Activated CD8-positive, alpha-beta memory T cell treated with anti-CD3 and anti-CD28 coated beads for 1 hour (primary cell): ENCODE results near the gene CCDC18.
"Not testable (repeated sequence)": the region's sequence is repeated elsewhere in the genome, so short reads cannot be mapped to it uniquely, and the experiment has no call there.

Experiments
- DNase-seq, 2 donors: peaks; one replicate each; pipeline ENCODE4 v3.0.0-alpha.2; 2020; ENCODE audit warnings: low read depth in 1 of 2; ENCODE audit errors: extremely low read depth in 1 of 2

The CCDC18 gene

DNA sequence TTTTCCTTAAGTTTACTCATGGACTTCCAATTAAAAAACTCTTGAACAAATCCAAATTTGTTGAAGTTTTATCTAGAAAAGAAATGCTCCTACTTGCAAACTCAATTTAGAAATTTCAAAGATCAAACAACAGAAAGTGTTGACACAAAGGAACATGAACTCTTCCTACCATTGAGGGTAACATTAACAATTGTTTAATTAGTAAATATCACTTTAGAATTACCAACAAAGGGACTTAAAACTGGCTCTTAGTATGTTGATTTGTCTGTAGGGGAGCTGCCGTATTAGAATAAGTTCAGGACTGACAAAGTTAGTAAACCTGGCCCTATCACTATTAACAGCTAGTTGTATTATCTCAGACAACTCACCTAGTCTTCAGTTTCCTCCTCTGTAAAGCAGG lies 57.9 kb downstream of the CCDC18 start:
- DNase-seq = no peak

DNA sequence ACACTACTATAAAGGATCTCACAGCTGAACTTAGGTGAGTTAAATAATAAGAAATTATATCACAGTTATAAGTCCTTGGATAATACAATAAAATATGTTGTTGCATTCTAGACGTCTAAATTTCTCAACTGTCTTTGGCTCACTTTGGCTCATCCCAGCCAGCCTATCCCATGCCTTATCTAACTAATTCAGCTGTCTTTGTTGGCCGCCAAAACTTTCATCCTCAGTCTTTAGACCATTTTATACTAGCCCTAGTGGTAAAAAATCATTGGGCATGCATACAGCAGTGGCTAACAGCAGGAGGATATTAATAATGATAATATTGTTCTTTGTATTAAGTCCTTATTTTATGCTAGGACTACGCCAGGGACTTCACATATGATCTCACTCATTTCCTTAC lies 59.3 kb downstream of the CCDC18 start:
- DNase-seq = no peak

DNA sequence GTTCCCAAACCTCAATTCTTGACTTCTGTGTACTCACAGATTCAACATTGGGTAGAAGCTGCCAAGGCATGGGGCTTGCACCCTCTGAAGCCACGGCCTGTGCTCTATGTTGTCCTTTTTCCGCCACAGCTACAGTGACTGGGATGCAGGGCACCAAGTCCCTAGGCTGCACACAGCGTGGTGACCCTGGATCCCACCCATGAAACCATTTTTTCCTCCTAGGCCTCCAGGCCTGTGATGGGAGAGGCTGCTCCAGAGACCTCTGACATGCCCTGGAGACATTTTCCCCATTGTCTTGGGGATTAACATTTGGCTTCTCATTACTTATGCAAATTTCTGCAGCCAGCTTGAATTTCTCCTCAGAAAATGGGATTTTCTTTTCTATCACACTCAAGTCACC lies 62.7 kb downstream of the CCDC18 start:
- not testable (repeated sequence) for DNase-seq

DNA sequence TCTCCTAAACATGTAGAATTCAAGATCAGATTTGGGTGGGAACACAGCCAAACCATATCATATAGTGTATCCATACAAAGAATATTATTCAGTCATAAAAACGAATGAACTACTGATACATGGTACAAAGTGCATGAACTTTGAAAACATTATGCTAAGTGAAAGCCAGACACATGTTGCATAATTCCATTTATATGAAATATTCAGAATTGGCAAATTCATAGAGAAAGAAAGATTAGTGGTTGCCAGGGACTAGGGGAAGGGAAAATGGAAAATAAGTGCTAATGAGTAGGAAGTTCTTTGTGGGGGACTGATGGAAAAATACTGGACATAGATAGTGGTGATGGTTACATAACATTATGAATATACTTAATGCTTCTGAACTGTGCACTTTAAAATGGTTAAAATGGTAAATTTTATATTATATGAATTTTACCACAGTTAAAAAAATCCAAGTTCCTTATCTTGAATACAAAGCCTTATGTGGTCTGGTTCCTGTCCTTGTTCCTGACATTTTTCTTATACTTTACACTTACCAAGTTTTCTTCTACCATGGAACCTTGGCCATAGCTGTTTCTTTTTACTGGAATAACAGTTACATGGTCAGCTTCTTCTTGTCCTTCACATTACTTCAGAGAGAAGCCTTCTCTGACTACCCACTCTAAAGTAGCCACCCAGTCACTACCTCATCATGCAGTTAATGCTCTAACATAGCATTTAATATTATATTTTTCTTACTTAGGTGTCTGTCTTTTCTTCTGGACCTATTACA lies 64.0 kb downstream of the CCDC18 start:
- DNase-seq = no peak

DNA sequence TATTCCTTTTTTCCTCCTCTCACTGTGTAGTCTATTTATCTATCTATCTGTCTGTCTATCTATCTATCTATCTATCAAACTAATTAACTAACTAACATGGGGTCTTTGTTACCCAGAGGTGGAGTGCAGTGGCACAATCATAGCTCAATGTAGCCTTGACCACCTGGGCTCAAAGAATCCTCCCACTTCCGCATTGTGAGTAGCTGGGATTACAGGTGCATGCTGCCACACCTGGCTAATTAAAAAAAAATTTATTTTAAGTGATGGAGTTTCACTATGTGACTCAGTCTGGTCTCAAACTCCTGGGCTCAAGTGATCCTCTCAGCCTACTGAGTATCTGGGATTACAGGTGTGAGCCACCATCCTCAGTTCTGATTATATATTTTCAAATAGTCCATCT lies 71.4 kb downstream of the CCDC18 start:
- no peak for DNase-seq

DNA sequence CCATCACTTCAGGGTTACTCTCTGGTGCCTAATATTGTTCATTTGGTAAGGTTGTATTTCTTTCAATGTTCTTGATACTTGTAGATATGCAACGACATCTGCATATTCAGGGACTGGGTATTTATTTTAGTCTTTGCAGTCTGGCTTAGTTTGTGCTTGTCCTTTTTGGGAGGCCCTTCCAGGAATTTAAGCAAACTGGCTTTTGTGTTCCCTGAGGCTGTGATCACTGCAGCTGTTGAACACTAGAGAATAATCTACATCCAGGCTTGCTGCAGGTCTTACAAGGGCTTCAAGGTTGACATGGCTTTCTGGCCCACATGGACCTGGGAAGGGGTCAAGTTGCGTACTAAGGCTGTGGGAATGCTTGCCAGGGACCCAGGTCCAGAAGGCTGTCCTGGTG lies 72.1 kb downstream of the CCDC18 start:
- no peak for DNase-seq

DNA sequence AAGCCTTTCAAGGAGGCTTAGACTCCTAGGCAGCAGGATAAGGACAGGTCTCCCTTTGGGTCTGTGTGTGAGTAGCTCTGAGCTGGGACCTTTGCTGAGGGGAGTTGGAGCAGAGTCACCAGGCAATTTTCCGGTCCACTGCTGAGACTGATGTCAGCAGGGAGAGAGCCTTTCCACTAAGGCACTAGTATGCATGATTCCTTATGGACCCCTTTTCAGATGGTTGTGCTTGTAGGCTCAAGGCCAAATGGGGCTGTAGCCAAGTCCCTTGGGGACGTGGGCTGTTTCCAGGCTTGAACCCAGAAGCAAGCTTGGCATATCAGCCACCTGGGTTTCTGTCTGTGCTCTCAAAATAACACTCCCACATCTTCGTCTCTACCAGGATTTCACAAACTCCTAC lies 73.0 kb downstream of the CCDC18 start:
- DNase-seq = no peak

DNA sequence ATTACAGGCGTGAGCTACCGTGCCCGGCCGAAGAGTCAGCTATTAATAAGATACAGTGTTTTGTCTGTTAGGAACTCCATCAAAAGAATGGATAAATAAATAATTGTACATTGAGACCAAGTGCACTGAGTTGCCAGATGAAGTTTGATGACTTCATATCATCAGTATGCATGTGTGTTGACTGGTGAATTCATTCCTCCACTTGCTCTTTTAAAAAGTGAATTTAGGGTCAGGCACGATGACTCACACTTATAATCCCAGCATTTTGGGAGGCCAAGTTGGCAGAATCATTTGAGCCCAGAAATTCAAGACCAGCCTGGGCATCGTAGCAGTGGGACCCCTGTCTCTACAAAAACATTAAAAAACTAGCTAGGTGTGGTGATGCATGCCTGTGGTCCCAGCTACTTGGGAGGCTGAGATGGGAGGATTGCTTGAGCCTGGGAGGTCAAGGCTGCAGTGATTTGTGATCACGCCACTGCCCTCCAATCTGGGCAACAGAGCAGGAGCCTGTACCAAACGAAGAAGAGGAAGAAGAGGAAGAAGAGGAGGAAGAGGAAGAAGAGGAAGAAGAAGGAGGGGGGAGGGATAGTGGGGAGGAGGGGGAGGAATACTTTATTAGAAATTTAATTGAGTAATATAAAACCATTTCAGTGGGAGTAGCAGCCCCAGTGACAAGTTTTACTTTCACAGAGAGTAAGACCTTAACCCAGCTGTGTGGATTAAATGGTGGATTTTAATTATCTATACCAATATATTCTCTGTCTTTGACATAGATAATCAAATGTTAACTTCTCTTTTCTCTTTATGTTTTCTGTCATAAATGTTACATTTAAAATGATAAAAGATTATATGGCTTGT lies 74.9 kb downstream of the CCDC18 start:
- DNase-seq = no peak

DNA sequence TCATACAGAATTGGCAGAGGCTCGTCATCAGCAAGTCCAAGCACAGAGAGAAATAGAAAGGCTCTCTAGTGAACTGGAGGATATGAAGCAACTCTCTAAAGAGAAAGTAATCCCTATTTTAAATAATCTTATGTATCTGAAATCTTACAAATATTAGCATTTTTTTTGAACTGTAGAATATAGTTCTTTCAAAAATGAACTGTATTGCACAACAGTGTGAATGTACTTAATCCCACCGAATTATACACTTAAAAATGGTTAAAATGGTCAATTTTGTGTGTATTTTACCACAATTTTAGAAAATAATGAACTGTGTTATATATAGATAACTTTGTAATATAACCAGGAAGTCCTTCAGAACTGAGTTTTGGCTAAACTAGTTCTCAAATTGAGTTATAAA lies 75.9 kb downstream of the CCDC18 start:
- DNase-seq = no peak

DNA sequence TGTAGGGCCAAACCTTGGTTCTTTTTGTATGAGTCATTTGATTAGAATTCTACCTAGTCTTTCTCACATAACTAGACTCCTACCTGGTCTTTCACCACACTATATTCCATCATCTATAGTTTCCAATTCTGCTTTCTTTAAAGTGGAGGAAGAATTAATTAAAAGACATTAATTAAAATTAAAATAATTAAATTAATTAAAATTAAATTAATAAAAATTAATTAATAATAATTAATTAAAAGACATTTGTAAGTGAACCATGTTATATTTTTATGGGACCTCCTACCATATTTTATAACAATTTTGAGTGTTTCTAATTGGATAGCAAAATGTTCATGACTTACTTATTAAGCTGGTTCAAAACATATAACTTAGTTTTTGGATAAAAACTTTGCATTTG lies 77.4 kb downstream of the CCDC18 start:
- no peak for DNase-seq

DNA sequence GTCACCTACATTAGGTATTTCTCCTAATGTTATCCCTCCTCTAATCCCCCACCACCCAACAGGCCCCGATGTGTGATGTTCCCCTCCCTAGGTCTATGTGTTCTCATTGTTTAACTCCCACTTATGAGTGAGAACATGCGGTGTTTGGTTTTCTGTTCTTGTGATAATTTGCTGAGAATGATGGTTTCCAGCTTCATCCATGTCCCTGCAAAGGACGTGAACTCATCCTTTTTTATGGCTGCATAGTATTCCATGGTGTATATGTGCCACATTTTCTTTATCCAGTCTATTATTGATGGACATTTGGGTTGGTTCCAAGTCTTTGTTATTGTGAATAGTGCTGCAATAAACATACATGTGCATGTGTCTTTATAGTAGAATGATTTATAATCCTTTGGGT lies 80.2 kb downstream of the CCDC18 start:
- DNase-seq = not testable (repeated sequence)

DNA sequence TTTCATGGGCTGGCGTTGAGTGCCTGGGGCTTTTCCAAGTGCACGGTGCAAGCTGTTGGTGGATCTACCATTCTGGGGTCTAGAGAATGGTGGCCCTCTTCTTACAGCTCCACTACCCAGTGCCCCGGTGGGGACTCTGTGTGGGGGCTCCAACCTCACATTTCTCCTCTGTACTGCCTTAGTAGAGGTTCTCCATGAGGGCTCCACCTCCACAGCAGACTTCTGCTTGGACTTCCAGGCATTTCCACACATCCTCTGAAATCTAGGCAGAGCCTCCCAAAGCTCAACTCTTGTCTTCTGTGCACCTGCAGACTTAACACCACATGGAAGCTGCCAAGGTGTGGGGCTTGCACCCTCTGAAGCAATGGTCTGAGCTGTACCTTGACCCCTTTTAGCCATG lies 82.1 kb downstream of the CCDC18 start:
- DNase-seq = no peak

DNA sequence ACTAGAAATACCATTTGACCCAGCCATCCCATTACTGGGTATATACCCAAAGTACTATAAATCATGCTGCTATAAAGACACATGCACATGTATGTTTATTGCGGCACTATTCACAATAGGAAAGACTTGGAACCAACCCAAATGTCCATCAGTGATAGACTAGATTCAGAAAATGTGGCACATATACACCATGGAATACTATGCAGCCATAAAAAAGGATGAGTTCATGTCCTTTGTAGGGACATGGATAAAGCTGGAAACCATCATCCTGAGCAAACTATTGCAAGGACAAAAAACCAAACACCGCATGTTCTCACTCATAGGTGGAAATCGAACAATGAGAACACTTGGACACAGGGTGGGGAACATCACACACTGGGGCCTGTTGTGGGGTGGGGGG lies 88.4 kb downstream of the CCDC18 start:
- not testable (repeated sequence) for DNase-seq

DNA sequence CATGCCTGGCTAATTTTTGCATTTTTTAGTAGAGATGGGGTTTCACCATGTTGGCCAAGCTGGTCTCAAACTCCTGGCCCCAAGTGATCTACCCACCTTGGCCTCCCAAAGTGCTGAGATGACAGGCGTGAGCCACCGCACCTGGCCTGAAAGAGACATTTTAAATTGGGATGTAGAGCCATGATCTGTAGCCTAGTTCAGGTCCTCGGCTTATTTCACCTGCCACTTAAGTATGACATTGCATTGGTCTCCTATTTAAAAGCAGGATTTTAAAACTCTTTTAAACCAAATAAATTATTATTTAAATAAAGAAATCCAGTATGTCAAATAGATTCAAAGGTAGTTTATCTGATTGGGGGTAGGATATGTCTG lies 94.7 kb downstream of the CCDC18 start:
- DNase-seq = not testable (repeated sequence)

DNA sequence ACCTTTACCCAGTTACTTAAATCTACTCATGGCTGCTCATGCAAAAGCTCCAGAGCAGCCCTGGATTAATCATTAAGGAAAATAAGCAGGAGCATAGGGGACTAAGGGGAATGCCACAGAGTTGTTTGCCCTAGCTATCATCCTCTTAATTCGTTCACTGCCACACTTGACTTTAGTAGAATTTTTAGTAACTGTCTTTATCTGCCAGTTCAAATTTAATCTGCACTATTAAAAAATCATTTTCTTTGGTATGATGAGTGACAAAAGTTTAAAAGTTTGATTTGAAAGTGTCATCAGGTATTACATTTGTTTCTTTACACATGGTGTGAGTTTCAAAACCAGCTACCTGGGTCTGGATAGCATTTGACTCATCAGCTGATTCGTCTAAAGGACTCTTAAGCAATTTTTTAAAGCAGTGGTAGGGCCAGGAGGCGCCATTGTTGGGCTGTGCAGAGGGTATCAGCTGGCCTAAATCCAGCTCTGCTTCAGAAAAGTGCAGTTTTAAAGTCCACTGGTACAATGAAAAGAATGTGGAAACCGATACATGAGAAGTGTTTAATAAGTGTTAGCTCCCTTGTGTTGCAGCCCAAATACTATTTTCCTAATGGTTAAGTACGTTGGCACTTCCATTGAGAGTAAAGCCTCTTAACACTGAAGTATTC lies 95.2 kb downstream of the CCDC18 start:
- no peak for DNase-seq

DNA sequence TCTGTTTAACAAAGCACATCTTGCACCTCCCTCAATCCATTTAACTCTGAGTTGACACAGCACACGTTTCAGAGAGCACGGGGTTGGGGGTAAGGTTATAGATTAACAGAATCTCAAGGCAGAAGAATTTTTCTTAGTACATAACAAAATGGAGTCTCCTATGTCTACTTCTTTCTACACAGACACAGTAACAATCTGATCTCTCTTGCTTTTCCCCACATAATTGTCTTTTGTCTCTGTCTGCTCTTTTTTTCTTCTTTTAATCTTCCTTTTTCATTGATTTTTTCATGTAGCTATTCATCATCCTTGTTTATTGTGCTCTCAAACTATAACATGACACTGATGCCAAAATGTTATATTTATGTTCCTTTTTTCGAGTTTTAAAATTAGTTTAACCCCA lies 97.0 kb downstream of the CCDC18 start:
- DNase-seq = not testable (repeated sequence)

DNA sequence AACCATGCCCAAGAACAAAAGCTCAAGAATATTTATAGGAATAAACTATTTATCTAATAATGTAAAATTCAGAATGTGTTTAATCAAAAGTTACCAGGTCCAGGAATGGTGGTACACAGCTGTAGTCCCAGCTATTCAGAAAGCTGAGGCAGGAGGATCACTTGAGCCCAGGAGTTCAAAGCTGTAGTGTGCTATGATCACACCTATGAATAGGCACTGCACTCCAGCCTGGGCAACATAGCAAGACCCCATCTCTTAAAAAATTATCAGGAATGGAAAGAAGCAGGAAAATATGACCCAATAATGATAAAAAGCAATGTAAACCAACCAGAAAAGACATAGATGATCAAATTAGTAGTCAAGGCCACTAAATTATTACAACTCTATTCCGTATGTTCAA lies 103.0 kb downstream of the CCDC18 start:
- no peak for DNase-seq

DNA sequence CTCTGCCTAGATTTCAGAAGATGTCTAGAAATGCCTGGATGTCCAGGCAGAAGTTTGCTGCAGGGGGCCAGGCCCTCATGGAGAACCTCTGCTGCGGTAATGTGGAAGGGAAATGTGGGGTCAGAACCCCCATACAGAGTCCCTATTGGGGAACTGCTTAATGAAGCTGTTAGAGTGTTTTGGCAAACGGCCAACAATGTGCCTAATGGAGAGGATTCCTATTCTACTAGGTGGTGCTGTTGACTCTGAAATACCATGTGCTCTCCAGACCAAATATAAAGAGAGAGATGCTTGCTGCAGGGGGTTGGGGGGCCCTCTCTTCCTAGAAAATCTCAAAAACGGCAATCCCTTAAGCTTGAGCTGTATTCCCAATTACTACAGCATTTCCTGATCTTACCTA lies 108.0 kb downstream of the CCDC18 start:
- no peak for DNase-seq

DNA sequence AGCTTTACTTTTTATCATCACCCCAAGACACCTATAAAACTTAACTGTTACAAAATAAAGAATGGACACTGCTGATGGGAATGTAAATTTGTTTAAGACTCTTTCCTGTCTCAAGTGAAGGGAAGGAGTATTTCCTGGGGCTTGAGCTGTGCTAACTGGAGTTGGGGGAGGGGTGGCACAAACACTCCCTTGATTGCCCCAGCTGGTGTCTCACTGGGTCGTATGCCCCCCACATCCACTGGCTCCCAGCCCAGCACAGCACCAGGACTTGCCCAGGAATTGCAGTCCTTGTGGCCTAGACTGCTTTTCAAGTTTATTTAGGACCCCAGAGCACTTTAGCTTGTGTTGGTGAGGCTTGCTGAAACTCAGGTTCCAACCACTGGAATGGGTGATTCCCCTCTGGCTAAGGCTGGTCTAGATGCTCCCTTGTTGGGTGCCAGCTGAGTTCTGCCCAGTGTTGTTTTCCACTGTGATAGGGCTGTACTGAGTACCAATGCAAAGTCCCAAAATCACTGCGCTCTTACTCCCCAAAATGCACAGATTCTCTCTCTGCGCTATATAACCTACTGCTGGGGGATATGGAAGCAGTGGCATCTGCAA lies 116.1 kb downstream of the CCDC18 start:
- DNase-seq = no peak

DNA sequence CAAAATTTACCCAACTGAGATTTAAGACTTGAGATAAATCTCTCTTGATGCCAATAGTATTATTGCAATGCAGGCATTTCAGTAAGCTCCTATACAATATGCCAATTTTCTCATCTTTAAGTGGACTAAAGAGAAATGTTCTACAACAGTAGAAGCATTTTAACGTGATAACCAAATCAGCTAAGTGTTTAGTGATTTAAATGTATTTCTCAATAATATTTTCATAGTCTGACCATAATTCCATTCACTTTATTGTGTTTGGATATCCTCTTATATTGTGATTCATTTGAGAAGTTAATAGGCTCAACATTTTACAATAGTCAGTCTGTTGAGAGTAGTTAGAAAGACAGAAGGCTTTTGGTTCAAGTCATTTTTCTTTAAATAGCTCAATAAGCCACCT lies 120.6 kb downstream of the CCDC18 start:
- no peak for DNase-seq

DNA sequence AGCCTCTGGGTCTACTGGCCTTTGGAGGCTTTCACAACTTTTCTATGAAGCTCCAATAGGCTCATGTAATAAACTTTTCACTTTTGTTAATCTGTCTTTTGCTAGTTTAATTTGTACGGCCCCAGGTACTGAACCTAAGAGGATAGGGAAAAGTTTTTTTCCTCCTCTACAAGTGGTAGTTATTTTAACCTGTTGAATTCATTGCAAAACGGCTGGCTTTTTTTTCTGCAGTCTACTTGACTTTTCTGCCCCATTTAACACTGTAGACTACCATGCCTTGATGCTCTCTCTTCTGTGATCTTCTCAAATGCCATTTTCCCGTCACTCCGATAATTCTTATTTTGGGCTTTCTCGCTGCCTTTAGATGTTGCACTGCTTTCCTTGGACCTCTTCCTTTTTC lies 121.6 kb downstream of the CCDC18 start:
- no peak for DNase-seq
